SW 1271 (cell line): Measurements from ENCODE around the gene SLC38A1.

Experiments
- DNase-seq, 2 experiments: peaks; one replicate each; lab custom pipeline; 2025; lab: John Stamatoyannopoulos, UW

SLC38A1 gene

DNA sequence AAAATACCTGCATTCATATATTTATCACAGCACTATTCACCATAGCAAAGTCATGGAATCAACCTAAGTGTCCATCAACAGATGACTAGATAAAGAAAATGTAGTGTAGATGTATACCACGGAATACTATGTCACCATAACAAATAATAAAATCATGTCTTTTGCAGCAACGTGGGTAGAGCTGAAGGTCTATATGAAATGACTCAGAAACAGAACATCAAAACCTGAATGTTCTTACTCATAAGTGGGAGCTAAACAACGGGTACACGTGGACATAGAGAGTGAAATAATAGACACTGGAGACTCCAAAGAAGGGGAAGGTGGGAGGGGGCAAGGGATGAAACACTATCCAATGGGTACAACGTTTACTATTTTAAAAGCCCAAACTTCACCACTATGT is 37.9 kb downstream of the SLC38A1 start:
- DNase-seq, result no peak

DNA sequence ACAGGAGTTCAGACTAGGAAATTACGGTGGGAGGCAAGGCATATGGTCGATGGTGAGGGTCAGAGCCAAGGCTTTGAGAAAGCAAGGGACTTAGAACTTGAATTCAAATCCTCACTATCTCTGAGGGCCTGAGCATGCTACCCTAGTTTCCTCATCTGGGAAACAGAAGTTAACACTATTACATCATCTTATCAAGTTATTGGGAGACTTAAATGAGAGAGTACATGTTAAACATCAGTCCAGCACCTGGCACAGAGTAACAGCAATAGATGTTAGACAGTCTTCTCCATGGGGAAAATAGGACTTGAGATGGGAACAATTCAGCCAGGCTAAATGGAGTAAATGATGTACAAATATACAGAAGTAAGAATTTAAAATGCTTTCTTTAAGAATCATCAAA is 38.5 kb downstream of the SLC38A1 start:
- DNase-seq, result no peak

DNA sequence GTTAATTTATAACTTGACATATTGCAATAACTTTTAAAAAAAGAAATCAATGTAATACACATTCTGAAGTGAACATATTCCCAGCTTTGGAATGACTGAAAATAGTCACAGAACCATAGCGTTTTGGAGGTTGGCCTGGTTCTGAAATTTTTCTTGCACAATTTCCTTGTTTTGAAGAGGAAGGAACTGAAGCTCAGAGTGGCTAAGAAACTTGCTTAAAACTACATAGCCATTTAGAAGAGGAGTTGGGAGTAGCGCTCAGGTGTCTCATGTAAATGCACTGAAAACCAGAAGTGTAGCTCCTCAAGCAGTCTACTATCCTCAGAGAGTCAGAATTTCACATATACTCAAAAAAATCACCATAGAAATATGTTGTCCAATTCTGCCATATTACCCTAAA is 41.2 kb downstream of the SLC38A1 start:
- no peak for DNase-seq

GRCh38 chr12:46224386-46224785 is 44.5 kb downstream of the SLC38A1 start:
- no peak for DNase-seq

DNA sequence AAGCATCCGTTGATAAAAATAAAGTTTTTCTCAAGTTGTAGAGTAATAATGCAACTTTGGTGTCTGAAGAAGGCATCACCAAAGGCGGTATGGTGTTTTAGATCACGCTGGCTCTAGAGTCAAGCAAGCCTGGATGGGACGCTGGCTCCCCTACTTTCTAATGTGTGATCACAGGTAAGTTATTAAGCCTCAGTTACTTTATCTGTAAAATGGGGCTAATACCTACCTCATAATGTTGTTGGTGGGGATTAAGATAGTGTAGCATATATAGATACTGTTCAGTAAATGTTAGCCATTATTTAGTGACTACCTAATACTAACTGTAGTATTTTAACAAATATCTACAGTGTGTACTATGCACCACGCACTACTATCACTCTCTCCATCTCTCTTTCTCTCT is 45.8 kb downstream of the SLC38A1 start:
- DNase-seq, result no peak

GRCh38 chr12:46222636-46223035 is 46.2 kb downstream of the SLC38A1 start:
- DNase-seq, result no peak

DNA sequence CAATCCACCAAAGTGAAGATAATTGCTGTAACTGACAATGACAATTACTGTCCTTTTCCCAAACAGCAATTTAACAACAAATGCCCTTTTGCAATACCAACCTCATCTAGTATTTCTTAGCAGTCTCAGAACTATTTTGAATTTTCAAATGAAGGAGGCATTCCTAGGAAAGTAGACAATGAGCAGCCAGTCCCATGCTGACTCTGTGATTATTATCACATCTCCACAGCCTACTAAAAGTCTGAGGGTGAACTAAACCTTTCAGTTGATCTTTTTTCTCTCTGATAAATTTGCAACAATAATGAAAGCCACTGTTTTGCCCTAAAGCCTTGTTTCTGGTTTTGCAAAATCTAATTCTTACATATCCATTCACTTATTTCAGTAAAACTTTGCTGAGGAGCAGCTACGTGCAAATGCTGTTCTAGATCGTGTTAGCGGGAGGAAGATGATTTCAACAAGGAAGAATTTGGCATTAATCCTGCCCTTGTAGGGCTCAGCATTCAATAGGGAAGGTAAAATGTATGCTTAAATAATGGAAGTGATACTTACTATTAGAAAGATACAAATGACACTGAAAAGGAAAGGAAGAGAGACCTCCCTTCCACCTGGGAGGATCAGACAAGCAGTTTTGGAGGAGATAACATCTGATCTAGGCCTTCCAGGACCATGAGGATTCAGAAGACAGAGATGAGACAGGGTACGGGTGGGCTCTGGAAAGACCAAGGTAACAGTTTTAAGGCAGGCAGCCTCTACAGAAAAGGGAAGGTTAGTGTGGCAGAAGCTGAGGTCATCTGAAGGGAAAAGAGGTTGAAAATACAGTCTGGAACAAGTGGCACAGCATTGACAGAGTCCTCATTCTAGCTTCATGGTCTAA is 47.4 kb downstream of the SLC38A1 start:
- peak in 1 of 2 experiments; percentile 51 for DNase-seq

- DNase-seq, result peak; percentile 88 to 94
Observed at GRCh38 chr12:46219877-46220655, 48.8 kb downstream of the SLC38A1 start.

DNA sequence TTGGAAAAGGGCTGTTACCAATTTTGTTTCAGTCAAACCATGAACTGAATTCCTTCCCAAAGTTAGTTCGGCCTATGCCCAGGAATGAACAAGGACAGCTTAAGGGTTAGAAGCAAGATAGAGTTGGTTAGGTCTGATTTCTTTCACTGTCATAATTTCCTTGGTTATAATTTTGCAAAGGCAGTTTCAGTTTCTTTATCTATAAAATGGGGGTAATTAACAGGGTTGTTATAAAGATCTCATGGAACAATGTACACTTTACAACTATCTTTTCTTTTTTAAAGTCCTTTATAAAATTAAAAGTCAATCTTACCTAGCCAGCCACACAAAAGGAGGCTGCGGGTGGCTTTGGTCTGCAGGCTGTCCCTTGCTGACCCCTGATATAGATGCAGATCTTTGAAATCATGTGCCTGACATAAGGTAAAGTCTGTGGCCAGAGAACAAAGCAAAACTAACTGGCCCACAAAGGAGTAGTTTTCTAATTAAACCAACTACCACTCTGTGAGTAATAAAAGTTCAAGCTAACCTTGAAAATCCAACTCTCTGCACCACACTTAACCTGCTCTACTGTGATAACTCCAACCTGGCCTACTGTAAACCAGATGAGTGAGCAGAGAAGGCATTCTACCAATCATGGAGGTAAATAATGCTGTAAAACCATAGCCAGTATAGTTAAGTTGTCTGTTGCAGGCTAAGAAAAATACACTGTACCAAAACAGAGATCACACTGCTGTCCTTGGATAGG is 49.5 kb downstream of the SLC38A1 start:
- no peak for DNase-seq

DNA sequence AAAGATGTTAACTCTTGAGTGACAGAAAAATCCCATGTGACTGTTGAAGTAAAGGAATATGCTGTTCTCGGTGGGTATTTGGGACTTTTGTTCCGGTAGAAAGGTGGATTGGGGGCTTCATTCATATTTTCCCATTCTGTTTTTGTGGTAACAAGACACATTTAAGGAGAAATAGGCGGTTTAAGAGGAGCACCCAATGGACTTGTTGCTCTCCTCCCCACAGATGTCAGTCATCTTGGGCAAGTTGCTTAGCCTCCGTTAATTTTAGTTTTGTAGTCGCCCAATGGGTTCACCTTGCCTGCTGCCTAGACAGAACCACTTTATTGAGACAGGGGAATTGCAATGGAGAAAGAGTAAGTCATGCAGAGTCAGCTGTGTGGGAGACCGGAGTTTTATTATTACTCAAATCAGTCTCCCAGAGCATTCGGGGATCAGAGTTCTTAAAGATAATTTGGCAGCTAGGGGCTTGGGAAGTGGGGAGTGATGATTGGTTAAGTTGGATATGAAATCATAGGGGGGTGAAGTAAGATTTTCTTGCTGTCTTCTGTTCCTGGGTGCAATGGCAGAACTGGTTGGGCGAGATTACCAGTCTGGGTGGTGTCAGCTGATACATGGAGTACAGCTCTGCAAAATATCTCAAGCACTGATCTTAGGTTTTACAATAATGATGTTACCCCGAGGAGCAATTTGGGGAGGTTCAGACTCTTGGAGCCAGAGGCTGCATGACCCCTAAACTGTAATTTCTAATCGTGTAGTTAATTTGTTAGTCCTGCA is 50.3 kb downstream of the SLC38A1 start:
- DNase-seq, result no peak

DNA sequence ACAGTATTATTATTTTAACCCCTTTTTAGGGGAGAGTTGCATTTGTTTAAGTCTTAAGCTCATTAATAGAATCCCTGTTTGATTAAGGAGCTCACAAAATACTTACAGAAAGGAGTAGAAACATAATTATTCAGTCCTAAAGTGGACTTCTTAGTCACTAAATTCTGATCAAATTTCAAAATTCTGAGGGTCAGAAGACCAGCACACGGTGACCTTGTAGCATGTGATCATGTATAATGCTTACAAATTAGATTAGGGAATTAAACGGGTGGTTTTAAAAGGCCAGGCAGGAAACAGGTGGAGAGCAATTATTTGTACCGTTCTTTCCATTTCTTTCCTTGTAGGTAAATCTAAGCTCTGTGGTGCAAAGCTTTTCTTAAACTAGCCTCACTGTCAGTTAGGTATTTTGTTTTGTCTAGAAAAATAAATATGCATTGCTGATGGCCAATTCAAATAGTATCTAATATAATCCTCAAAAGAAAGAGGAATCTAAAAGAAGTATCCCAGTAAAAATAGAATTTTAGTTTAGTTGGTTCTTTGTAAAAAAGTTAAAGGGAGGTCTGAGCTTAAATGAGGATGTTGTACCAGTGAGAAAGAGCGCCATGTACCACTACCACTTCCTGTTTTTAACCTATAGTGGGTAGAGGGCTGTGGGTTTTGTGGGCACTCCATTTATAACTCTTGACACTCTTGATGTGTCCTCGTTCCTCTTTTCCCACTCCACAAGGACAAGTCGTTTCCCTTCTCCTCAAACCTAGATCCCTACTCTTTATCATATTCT is 51.1 kb downstream of the SLC38A1 start:
- DNase-seq, result no peak

DNA sequence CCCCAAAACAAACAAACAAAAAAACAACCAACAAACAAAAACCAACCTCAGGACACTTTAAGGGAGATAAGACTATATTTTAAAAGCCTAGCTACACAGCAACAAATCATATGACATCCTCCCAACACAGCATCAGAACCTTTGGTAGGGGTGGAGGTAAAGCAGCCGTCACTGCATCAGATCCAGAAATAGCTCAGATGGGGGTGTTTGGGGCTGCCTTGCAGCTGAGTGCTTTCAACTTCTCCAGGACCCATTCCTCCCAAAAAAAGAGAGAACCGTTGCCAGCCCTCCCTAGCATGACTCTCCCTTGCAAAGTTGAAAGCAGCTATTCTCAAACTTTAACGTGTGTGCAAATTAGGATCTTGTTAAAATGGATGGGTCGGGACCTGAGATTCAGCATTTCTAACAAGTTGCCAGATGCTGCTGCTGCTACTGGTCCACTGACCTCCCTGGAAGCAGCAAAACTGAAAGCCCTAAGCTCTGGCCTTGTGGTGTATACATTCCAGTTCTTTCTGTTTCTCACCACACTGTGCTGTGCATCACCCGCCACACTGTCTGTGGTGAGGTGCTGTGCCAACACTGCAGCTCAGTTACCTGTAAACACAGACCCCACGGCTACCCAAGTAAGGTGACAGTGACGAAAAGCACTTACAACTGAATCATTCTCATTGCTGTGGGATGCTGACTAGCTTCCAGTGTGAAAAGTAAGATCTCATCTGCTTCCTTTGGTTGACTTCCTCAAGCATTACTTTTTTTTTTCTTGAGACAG is 54.0 kb downstream of the SLC38A1 start:
- no peak for DNase-seq

DNA sequence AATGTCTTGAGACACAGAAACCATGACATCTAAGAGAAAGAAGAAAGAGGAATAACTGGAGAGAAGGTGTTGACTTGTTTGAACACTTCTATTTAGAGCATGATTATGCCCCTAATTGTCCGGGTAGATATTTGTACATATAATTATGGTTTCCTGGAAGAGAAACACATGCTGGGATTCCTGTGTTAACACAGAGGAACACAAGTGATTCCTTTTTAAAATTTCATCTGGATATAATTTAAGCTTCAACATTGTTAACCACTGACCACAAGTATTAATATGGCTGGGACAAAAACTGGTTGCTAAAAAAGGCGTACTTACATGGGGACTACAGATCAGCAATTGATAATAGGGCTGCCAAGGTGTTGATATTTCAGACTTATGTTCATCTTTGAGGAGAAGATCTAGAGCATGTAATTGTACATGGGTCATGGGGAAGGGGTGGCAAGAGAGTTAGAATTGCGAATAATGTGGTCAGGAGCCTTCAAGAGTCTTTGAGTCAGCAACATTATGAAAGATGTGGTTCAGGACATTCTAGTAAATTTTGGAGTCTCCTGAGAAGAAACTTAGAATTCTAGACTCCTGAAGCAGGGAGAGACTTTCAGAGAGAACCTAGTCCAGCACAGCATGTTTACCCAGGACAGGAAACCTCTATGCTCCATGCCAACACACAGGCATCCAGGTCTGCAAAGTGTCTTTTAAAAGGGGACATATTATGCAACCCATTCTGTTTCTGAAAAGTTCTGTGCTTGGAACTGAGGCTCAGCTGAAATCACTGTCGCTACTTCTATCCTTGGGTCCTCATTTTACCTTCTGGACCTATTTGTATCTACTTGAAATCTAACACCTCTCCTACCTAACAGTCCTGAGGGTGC is 56.5 kb downstream of the SLC38A1 start:
- DNase-seq, result no peak

- no peak for DNase-seq
Observed at GRCh38 chr12:46210873-46211439, 57.9 kb downstream of the SLC38A1 start.

GRCh38 chr12:46209914-46210872 is 58.6 kb downstream of the SLC38A1 start:
- DNase-seq, result peak in 1 of 2 experiments; percentile 21

DNA sequence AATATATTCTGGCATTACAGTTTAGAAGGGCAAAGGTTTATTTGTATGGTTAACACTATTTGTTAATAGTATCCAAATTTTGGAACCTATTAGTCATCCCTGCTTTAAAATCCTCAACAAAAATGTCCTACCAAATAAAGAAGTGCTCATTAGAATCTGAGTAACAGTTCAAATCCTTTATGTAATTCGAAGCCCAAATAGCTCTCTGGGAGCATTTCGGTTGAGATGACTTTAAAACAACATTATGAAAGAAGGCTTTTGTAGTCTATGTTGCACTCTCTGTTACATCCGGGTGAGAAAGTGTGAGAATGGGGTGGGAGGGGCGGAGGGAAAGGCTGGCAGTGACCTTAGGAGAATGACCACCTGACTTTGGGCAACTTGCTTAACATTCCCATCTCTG is 59.7 kb downstream of the SLC38A1 start:
- DNase-seq, result no peak

DNA sequence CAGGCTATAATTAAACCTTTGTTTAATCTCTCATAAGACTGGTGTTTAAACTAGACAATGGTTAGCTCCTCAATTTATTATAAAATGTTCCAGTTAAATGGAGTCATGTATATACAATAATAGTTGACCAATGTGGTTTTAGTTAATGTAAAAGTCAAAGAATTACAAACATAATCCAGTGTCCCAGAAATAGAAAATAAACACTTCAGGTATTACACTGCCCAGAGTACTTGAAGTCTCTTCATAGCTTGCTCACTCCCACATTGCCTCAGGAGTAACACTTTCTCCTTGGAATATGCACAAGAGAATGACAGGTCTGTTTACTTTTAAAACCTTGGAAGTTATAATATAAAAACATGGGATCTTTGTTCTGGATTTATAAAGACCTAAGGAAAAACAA is 60.5 kb downstream of the SLC38A1 start:
- DNase-seq, result no peak

- DNase-seq, result no peak
Observed at GRCh38 chr12:46207644-46208043, 61.2 kb downstream of the SLC38A1 start.
